ENCODE measurements around the gene CDH23. TPM values are rescaled to one million over a fixed set of nuclear protein-coding genes. Genes with fewer than 3 reads are reported as not detected.

The CDH23 gene
- total RNA-seq, 4 donors from 2014 or later, result 0.57 to 5.9 (median 1.0) TPM

DNA sequence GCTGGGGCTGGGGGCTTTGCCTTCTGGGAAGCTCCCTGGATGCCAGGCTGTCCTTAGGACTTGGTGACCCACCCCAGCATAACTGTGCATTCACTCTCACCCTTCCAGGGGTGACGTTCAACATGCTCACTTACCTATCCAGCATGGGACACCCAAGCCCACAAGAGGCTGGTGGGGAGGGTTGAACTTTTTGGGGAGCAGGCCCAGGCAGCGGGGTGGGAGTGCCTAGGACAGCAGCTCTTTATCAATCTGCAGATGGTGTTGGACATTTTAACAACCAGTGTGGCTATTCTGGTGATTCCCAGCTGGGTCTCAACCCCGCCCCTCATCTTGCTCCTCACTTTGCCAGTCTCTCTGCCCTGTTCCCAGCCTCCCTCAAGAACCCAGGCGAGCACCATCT is 86.4 kb downstream of the CDH23 start:
- Histone ChIP-seq H3K4me1 (no peaks in the 10 kb centered on the region), H3K9me3 (no peaks in the 10 kb centered on the region), H3K27ac (no peak overlapping the region), H3K4me3 (no peak overlapping the region), H3K27me3 (peaks cover 0 to 7% (median 0%) of the 10 kb centered on the region in 4 donors), H3K36me3 (no peaks in the 10 kb centered on the region)
- no peak for DNase-seq
- 78 to 96% methylated on average over 2 to 3 of the region's 4 CpGs for WGBS, 2 donors
- TF ChIP-seq, protein P1, sequence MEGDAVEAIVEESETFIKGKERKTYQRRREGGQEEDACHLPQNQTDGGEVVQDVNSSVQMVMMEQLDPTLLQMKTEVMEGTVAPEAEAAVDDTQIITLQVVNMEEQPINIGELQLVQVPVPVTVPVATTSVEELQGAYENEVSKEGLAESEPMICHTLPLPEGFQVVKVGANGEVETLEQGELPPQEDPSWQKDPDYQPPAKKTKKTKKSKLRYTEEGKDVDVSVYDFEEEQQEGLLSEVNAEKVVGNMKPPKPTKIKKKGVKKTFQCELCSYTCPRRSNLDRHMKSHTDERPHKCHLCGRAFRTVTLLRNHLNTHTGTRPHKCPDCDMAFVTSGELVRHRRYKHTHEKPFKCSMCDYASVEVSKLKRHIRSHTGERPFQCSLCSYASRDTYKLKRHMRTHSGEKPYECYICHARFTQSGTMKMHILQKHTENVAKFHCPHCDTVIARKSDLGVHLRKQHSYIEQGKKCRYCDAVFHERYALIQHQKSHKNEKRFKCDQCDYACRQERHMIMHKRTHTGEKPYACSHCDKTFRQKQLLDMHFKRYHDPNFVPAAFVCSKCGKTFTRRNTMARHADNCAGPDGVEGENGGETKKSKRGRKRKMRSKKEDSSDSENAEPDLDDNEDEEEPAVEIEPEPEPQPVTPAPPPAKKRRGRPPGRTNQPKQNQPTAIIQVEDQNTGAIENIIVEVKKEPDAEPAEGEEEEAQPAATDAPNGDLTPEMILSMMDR (IDR thresholded peaks at IDR 0.05), result no peak
- no peak for TF ChIP-seq POLR2A (IDR thresholded peaks at IDR 0.05)
- intact Hi-C loops (cut with DNase I), result no loop called here

DNA sequence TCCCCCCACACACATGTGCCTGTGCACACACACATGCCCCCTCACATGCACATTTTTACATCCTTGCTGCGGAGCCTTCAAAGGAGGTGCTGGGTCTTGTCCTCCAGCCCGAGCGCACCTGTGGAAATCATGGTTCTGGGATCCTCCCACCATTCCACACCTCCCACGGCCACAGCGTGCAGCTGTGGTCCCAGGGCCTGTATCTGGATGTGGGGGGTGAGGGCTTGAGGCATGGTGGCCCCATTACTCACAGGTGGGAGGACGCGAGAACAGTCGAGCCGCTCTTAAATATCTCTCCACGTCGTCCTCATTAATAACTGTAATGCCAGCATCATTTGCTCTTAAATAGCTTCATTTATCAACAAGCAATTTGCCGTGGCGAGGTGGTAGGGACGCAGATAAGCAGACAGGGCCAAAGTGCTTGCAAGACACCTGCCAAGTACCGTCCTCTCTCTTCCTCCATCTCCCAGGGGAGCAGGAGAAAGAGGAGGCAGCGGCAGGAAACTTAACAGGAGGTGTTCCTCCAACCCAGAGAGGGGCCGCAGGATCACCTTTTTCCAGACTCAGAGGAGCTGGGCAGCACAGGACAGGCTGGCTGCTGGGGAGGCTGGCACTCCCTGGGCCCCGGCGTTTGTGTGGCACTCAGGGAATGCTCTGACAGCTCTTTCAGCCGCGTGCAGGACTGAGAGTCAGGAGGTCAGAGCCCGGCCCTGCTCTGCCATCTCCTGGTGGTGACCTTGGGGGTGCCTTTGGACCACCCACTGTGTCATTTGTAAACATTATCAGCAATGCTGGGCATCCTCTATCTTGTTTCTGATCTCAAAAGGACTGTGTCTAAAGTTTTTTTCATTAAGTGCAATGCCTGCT is 87.4 kb downstream of the CDH23 start:
- Histone ChIP-seq H3K4me3 (no peak overlapping the region), H3K27ac (no peak overlapping the region), H3K4me1 (no peaks in the 10 kb centered on the region), H3K27me3 (peaks cover 0 to 7% (median 0%) of the 10 kb centered on the region in 4 donors), H3K9me3 (peaks cover 0 to 3% (median 3%) of the 10 kb centered on the region in 3 donors), H3K36me3 (no peaks in the 10 kb centered on the region)
- 76 to 84% methylated on average over 15 to 16 of the region's 22 CpGs for WGBS, 2 donors
- no peak for TF ChIP-seq POLR2A (IDR thresholded peaks at IDR 0.05)
- TF ChIP-seq, protein P1 (IDR thresholded peaks at IDR 0.05), result no peak
- DNase-seq, result no peak
- intact Hi-C loops (cut with DNase I), result no loop called here

DNA sequence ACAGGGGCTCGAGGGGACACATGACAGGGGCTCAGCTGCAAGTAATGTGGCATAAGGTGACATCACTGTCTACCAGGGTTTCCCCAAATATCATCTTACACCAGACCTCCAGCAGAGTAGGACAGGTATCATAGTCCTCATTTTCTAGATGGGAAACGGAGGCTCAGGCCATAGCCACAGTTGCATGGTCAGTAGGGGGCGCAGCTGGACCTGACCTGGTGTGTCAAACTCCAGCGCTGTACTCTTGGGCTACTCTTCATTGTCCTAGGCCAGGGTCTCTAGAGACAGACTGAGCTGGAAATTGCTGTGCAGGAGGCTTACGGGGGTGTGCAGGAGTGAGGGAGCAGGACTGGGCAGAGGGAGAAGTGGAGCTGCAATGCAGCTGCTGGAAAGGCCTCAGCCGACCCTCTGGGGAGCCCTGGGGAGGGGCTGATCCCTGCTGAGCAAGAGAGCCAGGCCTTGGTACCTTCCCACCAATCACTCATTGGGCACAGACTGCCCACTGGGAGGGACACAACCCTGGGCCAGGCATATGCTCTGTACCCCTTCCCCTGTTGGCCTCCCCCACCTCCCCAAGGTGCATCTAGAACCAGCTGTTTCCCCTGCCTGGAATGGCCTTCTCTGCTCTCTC is 89.9 kb downstream of the CDH23 start:
- peaks cover 0 to 9% (median 5%) of the 10 kb centered on the region in 3 donors for H3K9me3 ChIP-seq
- H3K36me3 ChIP-seq, result no peaks in the 10 kb centered on the region
- no peak for DNase-seq
- no peak overlapping the region for H3K27ac ChIP-seq
- H3K27me3 ChIP-seq, result peaks cover 0 to under 1% (median 0%) of the 10 kb centered on the region in 4 donors
- WGBS, 2 donors, result 39 to 43% methylated on average over 3 to 5 of the region's 6 CpGs
- H3K4me3 ChIP-seq, result no peak overlapping the region
- H3K4me1 ChIP-seq, result no peaks in the 10 kb centered on the region
- no peak for TF ChIP-seq POLR2A (IDR thresholded peaks at IDR 0.05)
- TF ChIP-seq, protein P1 (IDR thresholded peaks at IDR 0.05), result peak in 5 of 6 experiments; percentile 38 to 64 (median 44)
- intact Hi-C loops (cut with DNase I), result loop anchor here (5.0 kb wide), 1 partner anchor 81 kb away; no protein-coding TSS in a partner anchor

DNA sequence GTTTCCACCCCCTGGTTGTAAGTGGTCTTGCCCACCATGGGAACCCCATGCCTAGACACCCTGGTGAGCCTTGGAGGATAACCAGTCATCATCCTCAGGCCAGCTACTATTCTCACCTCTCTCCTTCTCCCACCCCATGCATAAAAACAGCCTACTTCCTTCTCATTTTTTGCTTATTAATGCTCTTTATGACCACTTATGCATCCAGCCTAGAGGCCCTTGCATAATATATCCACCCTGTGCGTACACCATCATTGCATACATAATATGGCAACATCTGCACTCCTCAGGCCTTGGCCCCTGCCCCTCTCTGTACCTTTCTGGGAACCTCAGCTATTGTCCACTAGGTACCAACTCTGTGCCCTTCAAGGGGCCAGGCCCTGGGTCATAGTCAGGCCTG is 91.0 kb downstream of the CDH23 start:
- H3K36me3 ChIP-seq, result no peaks in the 10 kb centered on the region
- peaks cover 0 to 9% (median 5%) of the 10 kb centered on the region in 3 donors for H3K9me3 ChIP-seq
- no peak for DNase-seq
- H3K4me3 ChIP-seq, result no peak overlapping the region
- H3K27ac ChIP-seq, result no peak overlapping the region
- no peaks in the 10 kb centered on the region for H3K4me1 ChIP-seq
- intact Hi-C loops (cut with DNase I), result loop anchor here (5.0 kb wide), 1 partner anchor 80 kb away; no protein-coding TSS in a partner anchor
- no peak for TF ChIP-seq POLR2A (IDR thresholded peaks at IDR 0.05)
- TF ChIP-seq, protein P1 (IDR thresholded peaks at IDR 0.05), result no peak
- 78 to 86% methylated on average over 1 of the region's 1 CpG for WGBS, 2 donors
- no peaks in the 10 kb centered on the region for H3K27me3 ChIP-seq

DNA sequence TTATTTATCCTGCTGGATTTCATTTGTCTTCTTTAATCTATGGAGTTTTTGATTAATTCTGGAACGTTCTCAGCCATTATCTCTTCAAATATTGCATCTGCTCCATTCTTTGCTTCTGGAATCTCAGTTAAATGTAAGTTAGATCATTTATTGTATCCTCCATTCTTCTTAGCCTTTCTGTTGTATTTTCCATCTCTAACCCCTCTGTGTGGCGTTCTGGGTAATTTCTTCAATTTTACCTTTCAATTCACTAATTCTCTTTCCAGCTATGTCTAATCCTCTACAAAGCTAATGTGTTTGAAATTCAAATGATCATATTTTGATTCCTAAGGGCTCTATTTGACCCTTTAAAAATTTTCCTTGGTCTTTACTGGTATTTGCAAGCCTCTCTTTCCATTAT is 92.4 kb downstream of the CDH23 start:
- TF ChIP-seq, protein P1 (IDR thresholded peaks at IDR 0.05), result no peak
- TF ChIP-seq POLR2A (IDR thresholded peaks at IDR 0.05), result no peak
- intact Hi-C loops (cut with DNase I), result loop anchor here (5.0 kb wide), 1 partner anchor 78 kb away; no protein-coding TSS in a partner anchor
- Histone ChIP-seq H3K27ac (no peak overlapping the region), H3K27me3 (no peaks in the 10 kb centered on the region), H3K36me3 (no peaks in the 10 kb centered on the region), H3K9me3 (peaks cover 0 to 9% (median 5%) of the 10 kb centered on the region in 3 donors), H3K4me1 (no peaks in the 10 kb centered on the region), H3K4me3 (no peak overlapping the region)
- no peak for DNase-seq
- 80 to 84% methylated on average over 2 of the region's 2 CpGs for WGBS, 2 donors
